SU-DHL-6 (cell line): ENCODE data around the gene GIPC3.

Source experiments
- EZH2phosphoT487 ChIP-seq: fragments of 200-600 bp; sonication (generic), shearing (Covaris generic); conservative IDR thresholded peaks from 2 replicates; pipeline ENCODE4 v1.6.1; 2018; ENCODE audit warnings: mild to moderate bottlenecking, antibody characterized with exemption, low read length, moderate library complexity, mixed read lengths
- TF ChIP-seq, protein P1 (sequence below): fragments of 200-600 bp; sonication (generic); IDR thresholded peaks from one replicate; pipeline ENCODE4 v1.5.1; 2017; ENCODE audit warnings: antibody characterized with exemption, mild to moderate bottlenecking, low read length, moderate library complexity; ENCODE audit not compliant: insufficient read depth, poor library complexity, severe bottlenecking

DNA sequence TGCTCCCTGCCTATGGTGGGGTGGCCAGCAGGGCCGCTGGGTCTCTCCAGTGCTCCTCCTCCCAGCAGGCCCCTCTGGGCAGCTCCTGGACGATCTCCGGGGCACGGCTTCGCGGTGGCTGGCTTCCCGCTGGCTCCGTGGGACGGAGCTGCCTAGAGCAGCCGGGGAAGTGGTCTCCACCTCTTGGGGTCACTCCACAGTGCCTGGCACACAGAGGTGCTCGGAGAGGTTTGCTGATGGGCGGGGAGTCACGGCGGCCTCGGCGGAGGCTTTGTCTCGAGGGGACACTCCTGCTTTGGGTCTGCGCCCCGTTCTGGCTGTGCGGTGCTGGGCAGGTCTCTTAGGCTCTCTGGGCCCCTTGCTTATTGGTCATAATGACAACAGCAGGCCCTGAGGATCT lies 51.2 kb downstream of the GIPC3 start:
- TF ChIP-seq, protein P1, sequence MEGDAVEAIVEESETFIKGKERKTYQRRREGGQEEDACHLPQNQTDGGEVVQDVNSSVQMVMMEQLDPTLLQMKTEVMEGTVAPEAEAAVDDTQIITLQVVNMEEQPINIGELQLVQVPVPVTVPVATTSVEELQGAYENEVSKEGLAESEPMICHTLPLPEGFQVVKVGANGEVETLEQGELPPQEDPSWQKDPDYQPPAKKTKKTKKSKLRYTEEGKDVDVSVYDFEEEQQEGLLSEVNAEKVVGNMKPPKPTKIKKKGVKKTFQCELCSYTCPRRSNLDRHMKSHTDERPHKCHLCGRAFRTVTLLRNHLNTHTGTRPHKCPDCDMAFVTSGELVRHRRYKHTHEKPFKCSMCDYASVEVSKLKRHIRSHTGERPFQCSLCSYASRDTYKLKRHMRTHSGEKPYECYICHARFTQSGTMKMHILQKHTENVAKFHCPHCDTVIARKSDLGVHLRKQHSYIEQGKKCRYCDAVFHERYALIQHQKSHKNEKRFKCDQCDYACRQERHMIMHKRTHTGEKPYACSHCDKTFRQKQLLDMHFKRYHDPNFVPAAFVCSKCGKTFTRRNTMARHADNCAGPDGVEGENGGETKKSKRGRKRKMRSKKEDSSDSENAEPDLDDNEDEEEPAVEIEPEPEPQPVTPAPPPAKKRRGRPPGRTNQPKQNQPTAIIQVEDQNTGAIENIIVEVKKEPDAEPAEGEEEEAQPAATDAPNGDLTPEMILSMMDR: no peak
- no peak for TF ChIP-seq EZH2phosphoT487
